ENCODE data around the gene RHO.

DNA sequence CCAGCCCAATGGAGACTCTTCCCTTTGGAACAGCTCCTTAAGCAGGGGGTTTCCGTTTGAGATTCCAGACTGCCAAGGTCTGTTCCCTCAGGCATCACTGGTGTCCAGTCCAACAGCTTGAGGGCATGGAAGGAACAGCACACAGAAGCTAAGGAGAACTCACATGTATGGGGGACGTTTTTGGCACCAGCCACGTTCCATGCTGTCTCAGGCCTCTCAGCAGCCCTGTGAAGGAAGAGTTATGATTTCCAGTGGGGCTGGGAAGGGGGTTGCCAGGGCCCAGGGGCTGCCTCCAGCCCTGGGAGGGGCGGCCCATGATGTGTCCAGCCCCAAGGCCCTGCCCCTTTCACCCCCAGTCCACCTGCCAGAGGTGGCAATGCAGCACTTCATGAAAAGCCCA, 7.5 kb upstream of the RHO start:
- TF ChIP-seq CTCF (IDR thresholded peaks at IDR 0.05) (no peak), EZH2 (IDR thresholded peaks at IDR 0.05; ENCODE audit: borderline replicate concordance, insufficient read depth, low read depth, low read length, poor library complexity, severe bottlenecking) (no peak)

Measured in B cell (primary cell).